ENCODE results near the gene CDCA7L.

- no peak for TF ChIP-seq TEAD4 (IDR thresholded peaks at IDR 0.05)
- no peak for TF ChIP-seq EP300 (IDR thresholded peaks at IDR 0.05; ENCODE audit: borderline replicate concordance)
- no peak for TF ChIP-seq YY1 (IDR thresholded peaks at IDR 0.05; ENCODE audit: low read depth)
- TF ChIP-seq EGR1 (IDR thresholded peaks at IDR 0.05) = no peak
- TF ChIP-seq MAX (IDR thresholded peaks at IDR 0.05) = no peak
- TF ChIP-seq TAF1 (IDR thresholded peaks at IDR 0.05; ENCODE audit: low read depth) = no peak
- no peak for TF ChIP-seq CEBPB (IDR thresholded peaks at IDR 0.05)
- TF ChIP-seq RAD21 (IDR thresholded peaks at IDR 0.05; ENCODE audit: low read depth) = no peak
- TF ChIP-seq TCF12 (IDR thresholded peaks at IDR 0.05; ENCODE audit: low read depth) = no peak
- no peak for TF ChIP-seq REST (IDR thresholded peaks at IDR 0.05; ENCODE audit: low read depth)
- TF ChIP-seq CREB1 (IDR thresholded peaks at IDR 0.05; ENCODE audit: low read depth) = no peak
- TF ChIP-seq, protein P1, sequence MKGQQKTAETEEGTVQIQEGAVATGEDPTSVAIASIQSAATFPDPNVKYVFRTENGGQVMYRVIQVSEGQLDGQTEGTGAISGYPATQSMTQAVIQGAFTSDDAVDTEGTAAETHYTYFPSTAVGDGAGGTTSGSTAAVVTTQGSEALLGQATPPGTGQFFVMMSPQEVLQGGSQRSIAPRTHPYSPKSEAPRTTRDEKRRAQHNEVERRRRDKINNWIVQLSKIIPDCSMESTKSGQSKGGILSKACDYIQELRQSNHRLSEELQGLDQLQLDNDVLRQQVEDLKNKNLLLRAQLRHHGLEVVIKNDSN (IDR thresholded peaks at IDR 0.05) = no peak
Measured at GRCh38 chr7:21962677-21963076, 17.0 kb upstream of the CDCA7L start.

Measured in Ishikawa (cell line).